ENCODE data around the gene KRT36.

The KRT36 gene

DNA sequence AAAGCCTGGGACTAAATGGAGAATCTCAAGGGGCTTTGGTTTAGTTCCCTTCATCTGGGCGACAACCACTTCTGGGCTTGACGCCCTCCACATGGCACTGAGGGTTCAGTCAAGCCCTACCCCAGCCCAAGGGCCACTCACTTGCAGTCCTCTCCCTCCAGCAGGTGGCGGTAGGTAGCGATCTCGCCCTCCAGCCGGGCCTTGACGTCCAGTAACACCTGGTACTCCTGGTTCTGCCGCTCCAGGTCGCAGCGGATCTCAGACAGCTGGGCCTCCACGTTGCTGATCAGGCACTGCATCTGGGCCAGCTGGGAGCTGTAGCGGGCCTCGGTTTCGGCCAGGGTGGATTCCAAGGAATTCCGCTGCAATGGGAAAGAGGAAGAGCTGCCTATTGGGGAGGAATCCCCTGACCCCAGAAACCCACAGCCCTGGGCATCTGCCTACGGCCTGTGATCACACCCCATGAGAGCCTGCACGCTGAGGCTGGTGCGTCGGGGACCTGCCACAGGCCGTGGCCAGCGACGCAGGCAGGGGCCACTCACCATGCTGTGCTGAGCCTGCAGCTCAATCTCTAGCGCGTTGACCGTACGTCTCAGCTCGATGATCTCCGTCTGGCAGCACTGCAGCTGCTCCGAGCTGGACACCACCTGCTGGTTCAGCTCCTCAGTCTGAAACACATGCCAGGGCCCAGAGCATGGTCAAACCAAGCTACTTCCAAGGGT is 2.7 kb downstream of the KRT36 start:
- Histone ChIP-seq H3F3A (ENCODE audit: insufficient read depth, low read length) (no peaks in the 10 kb centered on the region), H3K4me2 (ENCODE audit: low read depth, low read length) (no peak overlapping the region), H3K4me1 (ENCODE audit: low read length) (no peaks in the 10 kb centered on the region), H3K79me2 (ENCODE audit: low read length) (no peaks in the 10 kb centered on the region), H3K4me3 (ENCODE audit: low read length) (no peak overlapping the region), H3K9ac (ENCODE audit: low read length) (no peak overlapping the region), H3K9me3 (replicated peaks; ENCODE audit: insufficient read depth, low read length) (no peaks in the 10 kb centered on the region), H3K9me2 (replicated peaks; ENCODE audit: insufficient read depth, low read length) (no peaks in the 10 kb centered on the region), H2AFZ (ENCODE audit: low read length) (no peak overlapping the region), H3K36me3 (replicated peaks; ENCODE audit: insufficient read depth, low read length) (no peaks in the 10 kb centered on the region), H4K20me1 (ENCODE audit: insufficient read depth, low read length) (no peaks in the 10 kb centered on the region), H3K27ac (ENCODE audit: low read length) (no peak overlapping the region), H3K27me3 (replicated peaks; ENCODE audit: insufficient read depth, low read length) (no peaks in the 10 kb centered on the region; the same call in 1 of the 2 replicates)
- peak; percentile 41 for DNase-seq
- no peak for TF ChIP-seq EZH2 (optimal IDR thresholded peaks at IDR 0.05; ENCODE audit: low read depth, low read length)
- TF ChIP-seq, protein P1, sequence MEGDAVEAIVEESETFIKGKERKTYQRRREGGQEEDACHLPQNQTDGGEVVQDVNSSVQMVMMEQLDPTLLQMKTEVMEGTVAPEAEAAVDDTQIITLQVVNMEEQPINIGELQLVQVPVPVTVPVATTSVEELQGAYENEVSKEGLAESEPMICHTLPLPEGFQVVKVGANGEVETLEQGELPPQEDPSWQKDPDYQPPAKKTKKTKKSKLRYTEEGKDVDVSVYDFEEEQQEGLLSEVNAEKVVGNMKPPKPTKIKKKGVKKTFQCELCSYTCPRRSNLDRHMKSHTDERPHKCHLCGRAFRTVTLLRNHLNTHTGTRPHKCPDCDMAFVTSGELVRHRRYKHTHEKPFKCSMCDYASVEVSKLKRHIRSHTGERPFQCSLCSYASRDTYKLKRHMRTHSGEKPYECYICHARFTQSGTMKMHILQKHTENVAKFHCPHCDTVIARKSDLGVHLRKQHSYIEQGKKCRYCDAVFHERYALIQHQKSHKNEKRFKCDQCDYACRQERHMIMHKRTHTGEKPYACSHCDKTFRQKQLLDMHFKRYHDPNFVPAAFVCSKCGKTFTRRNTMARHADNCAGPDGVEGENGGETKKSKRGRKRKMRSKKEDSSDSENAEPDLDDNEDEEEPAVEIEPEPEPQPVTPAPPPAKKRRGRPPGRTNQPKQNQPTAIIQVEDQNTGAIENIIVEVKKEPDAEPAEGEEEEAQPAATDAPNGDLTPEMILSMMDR (IDR thresholded peaks at IDR 0.05; ENCODE audit: low read length): peak; percentile 63

DNA sequence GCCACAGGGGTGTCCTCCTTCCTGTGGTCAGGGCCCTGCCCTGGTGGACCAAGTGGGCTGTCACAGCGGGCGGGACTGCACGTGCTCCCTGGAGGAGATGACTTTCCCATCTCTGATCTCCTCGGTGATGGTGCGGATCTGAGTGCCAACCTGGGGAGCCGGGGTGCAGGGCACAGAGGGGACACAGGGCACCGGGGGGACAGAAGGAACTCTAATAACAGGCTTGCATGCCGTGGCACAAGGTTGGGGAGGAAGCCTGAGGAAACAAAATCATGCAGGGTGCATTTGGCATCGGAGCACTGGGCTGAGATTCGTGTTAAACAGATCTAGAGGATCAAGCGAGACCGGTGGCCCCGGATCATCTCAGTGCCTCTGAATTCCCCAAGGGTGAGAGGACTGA is 3.4 kb downstream of the KRT36 start:
- Histone ChIP-seq H4K20me1 (ENCODE audit: insufficient read depth, low read length) (no peaks in the 10 kb centered on the region), H3K27me3 (replicated peaks; ENCODE audit: insufficient read depth, low read length) (no peaks in the 10 kb centered on the region; the same call in 1 of the 2 replicates), H3K4me3 (ENCODE audit: low read length) (no peak overlapping the region), H3K9ac (ENCODE audit: low read length) (no peak overlapping the region), H2AFZ (ENCODE audit: low read length) (no peak overlapping the region), H3K9me2 (replicated peaks; ENCODE audit: insufficient read depth, low read length) (no peaks in the 10 kb centered on the region), H3K9me3 (replicated peaks; ENCODE audit: insufficient read depth, low read length) (no peaks in the 10 kb centered on the region), H3K36me3 (replicated peaks; ENCODE audit: insufficient read depth, low read length) (no peaks in the 10 kb centered on the region), H3K4me2 (ENCODE audit: low read depth, low read length) (no peak overlapping the region), H3K4me1 (ENCODE audit: low read length) (no peaks in the 10 kb centered on the region), H3F3A (ENCODE audit: insufficient read depth, low read length) (no peaks in the 10 kb centered on the region), H3K27ac (ENCODE audit: low read length) (no peak overlapping the region), H3K79me2 (ENCODE audit: low read length) (no peaks in the 10 kb centered on the region)
- TF ChIP-seq, protein P1 (IDR thresholded peaks at IDR 0.05; ENCODE audit: low read length): no peak
- TF ChIP-seq EZH2phosphoT487 (IDR thresholded peaks at IDR 0.05; ENCODE audit: low read length) (no peak), EZH2 (optimal IDR thresholded peaks at IDR 0.05; ENCODE audit: low read depth, low read length) (no peak)
- DNase-seq: no peak

DNA sequence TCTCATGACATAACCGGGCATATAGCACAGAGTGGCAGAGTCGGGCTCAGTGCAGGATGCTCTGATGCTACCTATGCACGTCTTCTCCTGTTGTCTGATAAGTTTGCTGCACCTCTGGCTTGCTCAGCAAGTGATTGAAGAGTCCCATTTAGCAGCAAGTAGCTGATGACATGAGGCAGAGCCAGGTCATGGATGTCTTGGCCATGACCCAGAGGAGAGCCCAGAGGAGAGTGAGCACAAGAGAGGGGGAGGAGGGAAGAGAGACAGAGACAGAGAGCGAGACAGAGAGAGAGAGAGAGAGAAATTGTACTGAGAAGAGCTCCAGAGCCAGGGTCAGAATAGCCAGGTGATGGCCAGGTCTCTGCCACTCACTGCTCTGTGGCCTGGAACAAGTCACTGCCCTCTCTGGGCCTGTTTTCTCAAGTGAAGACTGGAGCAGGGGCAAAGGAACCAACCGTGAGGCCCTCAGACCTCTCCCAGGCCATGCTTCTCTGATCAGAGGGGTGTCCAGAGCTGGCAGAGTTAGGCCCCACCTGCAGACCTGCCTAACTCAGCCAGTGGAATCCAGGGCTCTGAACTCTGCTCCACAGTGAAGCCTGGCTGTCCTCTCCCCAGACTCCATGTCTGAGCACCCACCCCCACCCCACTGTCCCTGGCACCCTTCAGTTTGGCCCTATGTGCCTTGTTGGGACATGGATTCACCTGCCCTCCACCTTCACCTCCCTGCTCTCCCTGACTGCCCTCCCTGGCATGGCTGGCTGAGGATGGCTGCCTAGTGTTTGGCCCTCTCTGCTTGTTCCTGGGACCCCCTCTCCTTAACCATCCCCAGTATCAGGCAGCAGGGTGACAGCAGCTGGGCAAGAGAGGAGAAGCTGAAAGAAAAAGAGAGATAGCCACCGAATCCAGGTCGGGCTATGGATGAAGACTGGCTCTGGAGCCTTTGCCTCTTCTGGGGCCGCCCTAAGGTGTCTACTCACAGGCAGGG is 4.5 kb downstream of the KRT36 start:
- Histone ChIP-seq H3K9me2 (replicated peaks; ENCODE audit: insufficient read depth, low read length) (no peaks in the 10 kb centered on the region), H3K4me1 (ENCODE audit: low read length) (no peaks in the 10 kb centered on the region), H3K4me3 (ENCODE audit: low read length) (no peak overlapping the region), H3K27me3 (replicated peaks; ENCODE audit: insufficient read depth, low read length) (no peaks in the 10 kb centered on the region; the same call in 1 of the 2 replicates), H3K4me2 (ENCODE audit: low read depth, low read length) (no peak overlapping the region), H2AFZ (ENCODE audit: low read length) (no peak overlapping the region), H4K20me1 (ENCODE audit: insufficient read depth, low read length) (no peaks in the 10 kb centered on the region), H3K9ac (ENCODE audit: low read length) (no peak overlapping the region), H3F3A (ENCODE audit: insufficient read depth, low read length) (no peaks in the 10 kb centered on the region), H3K36me3 (replicated peaks; ENCODE audit: insufficient read depth, low read length) (no peaks in the 10 kb centered on the region), H3K9me3 (replicated peaks; ENCODE audit: insufficient read depth, low read length) (no peaks in the 10 kb centered on the region), H3K27ac (ENCODE audit: low read length) (no peak overlapping the region), H3K79me2 (ENCODE audit: low read length) (no peaks in the 10 kb centered on the region)
- TF ChIP-seq EZH2phosphoT487 (IDR thresholded peaks at IDR 0.05; ENCODE audit: low read length): no peak
- TF ChIP-seq EZH2 (optimal IDR thresholded peaks at IDR 0.05; ENCODE audit: low read depth, low read length): no peak
- TF ChIP-seq, protein P1 (IDR thresholded peaks at IDR 0.05; ENCODE audit: low read length): no peak
- DNase-seq: no peak
